ENCODE data around the gene MTMR11.

MTMR11 gene

DNA sequence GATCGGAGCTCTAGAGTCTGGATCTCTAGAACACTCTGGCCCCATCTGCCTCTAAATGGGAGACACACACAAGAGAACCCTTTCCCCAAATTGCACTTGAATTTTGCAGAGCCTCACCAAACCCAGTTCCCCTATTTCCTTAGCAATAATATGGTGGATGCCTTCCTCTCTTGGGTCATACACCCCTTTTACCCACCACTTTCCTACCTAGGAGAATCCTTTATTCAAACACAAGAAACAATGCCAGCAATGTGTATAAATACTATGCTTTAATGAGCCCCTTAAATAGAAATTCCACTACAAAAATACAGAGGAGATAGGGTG, 8.3 kb downstream of the MTMR11 start:
- no peaks in the 10 kb centered on the region for H3K9me3 Mint-ChIP-seq
- H3K4me3 Mint-ChIP-seq: peak overlapping the region; percentile 99
- peak overlapping the region; percentile 89 for H3K27ac Mint-ChIP-seq
- H3K4me1 Mint-ChIP-seq (ENCODE audit: low read depth): peaks cover 80% of the 10 kb centered on the region
- no peaks in the 10 kb centered on the region for H3K27me3 Mint-ChIP-seq
- peaks cover 47% of the 10 kb centered on the region for H3K36me3 Mint-ChIP-seq (ENCODE audit: low read depth)
- intact Hi-C loops (cut with micrococcal nuclease): no loop called here

DNA sequence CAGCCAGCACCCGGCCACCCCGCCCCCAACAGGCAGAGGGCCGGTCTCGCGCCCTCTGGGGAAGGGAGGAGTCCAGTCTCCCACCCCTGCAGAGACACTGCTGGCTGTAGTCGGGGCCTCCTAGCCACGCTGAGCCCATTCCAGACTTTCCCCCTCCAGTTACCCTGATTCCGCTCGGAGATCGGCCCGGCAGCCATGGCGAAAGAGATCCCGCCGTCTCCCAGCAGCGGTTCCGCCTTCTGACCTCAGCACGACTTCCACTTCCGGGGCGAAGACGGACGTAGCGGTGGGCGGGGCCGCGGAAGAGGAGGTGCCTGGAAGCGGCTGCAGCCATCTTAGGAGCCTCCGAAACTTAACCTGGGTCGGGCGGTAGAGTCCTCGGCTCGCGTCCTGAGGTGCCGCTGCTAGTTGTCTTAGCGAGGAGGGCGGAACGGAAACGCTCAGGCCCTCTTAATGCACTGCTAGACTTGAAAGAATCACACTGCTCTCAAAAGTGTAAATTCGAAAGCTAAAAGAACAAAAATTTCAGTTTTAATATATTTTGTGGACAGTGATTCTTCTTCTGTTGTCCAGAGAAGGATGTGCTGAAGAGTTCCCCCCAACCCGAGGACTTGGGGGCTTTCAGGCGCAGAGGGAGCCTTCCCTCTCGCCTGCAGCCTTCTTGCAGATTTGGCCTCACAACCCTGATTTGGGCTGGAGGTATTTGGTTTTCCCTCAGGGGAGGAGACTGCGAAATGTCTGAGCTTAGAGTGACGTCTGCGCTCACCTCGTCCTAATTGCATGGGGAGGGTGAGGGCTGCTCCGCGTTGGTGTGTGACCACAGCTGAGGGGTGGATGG, 8.9 kb downstream of the MTMR11 start, which contains the start of gene SF3B4:
Gene SF3B4, minus strand, starts transcription at position 241 of the 838 bp plus-strand sequence. Its CDS starts 44 bp downstream, at position 197.
- H3K36me3 Mint-ChIP-seq (ENCODE audit: low read depth): peaks cover 53% of the 10 kb centered on the region
- no peaks in the 10 kb centered on the region for H3K9me3 Mint-ChIP-seq
- H3K27ac Mint-ChIP-seq: peak within 1 kb of the TSS; percentile 89
- H3K27me3 Mint-ChIP-seq: no peaks in the 10 kb centered on the region
- intact Hi-C loops (cut with micrococcal nuclease): loop anchor here (1.0 kb wide), 1 partner anchor 28 kb away; the partner anchor contains the start of gene BOLA1
- peak within 1 kb of the TSS; percentile 99 for H3K4me3 Mint-ChIP-seq
- H3K4me1 Mint-ChIP-seq (ENCODE audit: low read depth): peaks cover 82% of the 10 kb centered on the region

DNA sequence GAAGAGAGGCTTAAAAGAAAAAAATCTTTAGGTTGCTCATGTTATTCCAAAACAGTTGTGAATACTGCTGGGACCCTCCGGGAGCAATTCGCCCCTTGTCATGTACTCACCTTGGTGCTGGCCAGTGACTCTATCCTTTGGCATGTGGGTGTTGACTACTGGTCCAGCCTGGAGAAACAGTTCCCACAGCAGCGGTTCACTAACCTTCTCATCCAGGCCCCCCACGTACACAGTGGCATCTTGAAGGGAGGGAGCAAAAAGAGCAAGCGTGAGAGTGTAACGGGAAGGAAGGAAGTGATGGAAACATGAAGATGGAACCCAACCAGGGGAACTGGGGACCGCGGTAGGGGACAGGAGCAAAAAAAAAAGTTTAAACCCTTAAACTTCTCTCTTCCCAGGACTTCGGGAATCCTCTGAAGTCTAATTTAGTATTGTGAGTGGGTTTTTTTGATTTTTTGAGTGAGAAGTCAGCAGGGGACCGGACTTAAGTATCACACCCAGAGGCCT, 9.6 kb downstream of the MTMR11 start:
- peak overlapping the region; percentile 89 for H3K27ac Mint-ChIP-seq
- H3K4me1 Mint-ChIP-seq (ENCODE audit: low read depth): peaks cover 80% of the 10 kb centered on the region
- no peaks in the 10 kb centered on the region for H3K27me3 Mint-ChIP-seq
- intact Hi-C loops (cut with micrococcal nuclease): loop anchor here (1.0 kb wide), 1 partner anchor 28 kb away; the partner anchor contains the start of gene BOLA1
- H3K9me3 Mint-ChIP-seq: no peaks in the 10 kb centered on the region
- peaks cover 60% of the 10 kb centered on the region for H3K36me3 Mint-ChIP-seq (ENCODE audit: low read depth)
- peak overlapping the region; percentile 99 for H3K4me3 Mint-ChIP-seq

DNA sequence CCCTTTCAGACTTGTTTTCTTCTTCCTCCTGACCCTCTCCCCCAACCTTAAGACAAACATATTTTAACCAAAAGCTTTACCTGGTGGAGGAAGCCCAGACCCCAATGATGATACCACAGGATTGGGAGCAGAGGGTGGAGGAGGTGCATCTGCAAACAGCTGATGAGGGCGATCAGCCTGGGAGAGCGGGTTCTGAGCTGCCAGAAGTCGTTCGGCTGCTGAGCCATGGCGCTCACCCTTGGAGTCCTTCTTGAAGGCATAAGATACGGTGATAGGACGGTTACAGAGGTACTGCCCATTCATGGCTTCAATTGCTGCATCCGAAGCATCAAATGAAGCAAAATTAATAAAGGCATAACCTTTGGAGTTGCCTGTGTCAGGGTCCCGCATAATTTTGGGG, 10.4 kb downstream of the MTMR11 start:
- H3K36me3 Mint-ChIP-seq (ENCODE audit: low read depth): peaks cover 66% of the 10 kb centered on the region
- intact Hi-C loops (cut with micrococcal nuclease): no loop called here
- peaks cover 71% of the 10 kb centered on the region for H3K4me1 Mint-ChIP-seq (ENCODE audit: low read depth)
- no peaks in the 10 kb centered on the region for H3K9me3 Mint-ChIP-seq
- H3K27me3 Mint-ChIP-seq: no peaks in the 10 kb centered on the region
- no peak overlapping the region for H3K4me3 Mint-ChIP-seq
- H3K27ac Mint-ChIP-seq: no peak overlapping the region

DNA sequence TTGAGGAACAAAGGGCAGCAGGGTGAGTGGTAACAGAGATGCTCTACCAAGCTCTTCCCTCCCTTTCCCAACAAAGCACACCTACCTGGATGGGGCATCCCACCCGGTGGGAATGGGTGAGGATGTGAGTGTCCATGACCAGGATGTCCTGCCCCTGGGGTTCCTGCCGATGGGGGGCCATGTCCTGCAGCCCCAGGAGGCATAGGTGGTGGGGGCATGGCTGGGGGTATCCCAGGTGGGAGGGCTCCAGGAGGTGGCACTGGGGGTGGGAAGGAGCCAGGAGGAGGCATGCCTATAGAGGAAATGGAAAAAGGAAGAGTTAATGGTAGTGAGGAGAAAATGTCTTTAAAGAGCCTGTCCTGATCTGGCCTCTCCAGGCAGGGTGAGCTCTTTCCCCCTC, 10.9 kb downstream of the MTMR11 start:
- Mint-ChIP-seq H3K27me3 (no peaks in the 10 kb centered on the region), H3K9me3 (no peaks in the 10 kb centered on the region), H3K27ac (no peak overlapping the region), H3K36me3 (ENCODE audit: low read depth) (peaks cover 66% of the 10 kb centered on the region), H3K4me1 (ENCODE audit: low read depth) (peaks cover 66% of the 10 kb centered on the region), H3K4me3 (no peak overlapping the region)
- intact Hi-C loops (cut with micrococcal nuclease): no loop called here

DNA sequence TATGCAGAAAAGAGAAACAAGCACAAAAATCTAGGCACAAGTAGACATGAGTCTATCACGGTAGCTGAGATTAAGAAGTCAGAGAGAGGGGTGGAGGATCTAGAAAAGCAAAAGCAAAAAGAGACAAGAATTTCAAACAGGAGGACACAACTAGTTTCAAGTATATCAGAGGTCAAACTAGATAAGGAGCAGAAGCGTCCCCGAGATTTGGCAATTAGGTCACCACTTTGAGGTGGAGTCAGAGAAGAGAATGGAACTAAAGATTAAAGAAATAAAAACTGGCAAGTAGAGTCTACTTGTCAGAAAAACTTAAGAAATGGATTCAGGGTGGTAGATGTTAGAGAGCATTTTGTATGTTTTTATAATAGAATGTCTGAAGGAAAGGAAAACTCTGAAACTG, 11.3 kb downstream of the MTMR11 start:
- Mint-ChIP-seq H3K27ac (no peak overlapping the region), H3K36me3 (ENCODE audit: low read depth) (peaks cover 66% of the 10 kb centered on the region), H3K9me3 (no peaks in the 10 kb centered on the region), H3K27me3 (no peaks in the 10 kb centered on the region), H3K4me3 (no peak overlapping the region), H3K4me1 (ENCODE audit: low read depth) (peaks cover 62% of the 10 kb centered on the region)
- intact Hi-C loops (cut with micrococcal nuclease): no loop called here

DNA sequence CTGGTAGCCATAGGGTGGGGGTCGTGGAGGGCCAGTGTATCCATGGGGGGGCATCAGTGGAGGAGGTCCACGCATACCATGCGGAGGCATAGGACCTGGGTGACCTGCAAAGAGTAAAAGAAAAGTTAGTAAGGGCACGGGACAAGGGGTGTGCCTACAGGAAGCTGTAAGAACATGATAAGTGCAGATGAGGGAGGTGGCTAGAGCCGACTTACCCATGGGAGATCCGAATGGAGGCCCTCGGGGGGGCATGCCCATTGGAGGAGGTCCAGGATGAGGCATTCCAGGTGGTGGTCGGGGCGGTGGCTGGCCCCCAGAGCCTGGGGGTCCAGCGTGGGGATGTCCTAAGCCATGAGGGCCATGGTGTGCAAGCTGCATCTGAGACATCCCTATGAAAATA, 13.1 kb downstream of the MTMR11 start:
- Mint-ChIP-seq H3K4me1 (ENCODE audit: low read depth) (peaks cover 45% of the 10 kb centered on the region), H3K27ac (no peak overlapping the region), H3K9me3 (no peaks in the 10 kb centered on the region), H3K4me3 (no peak overlapping the region), H3K27me3 (peaks cover 2% of the 10 kb centered on the region), H3K36me3 (ENCODE audit: low read depth) (peaks cover 66% of the 10 kb centered on the region)
- intact Hi-C loops (cut with micrococcal nuclease): no loop called here

DNA sequence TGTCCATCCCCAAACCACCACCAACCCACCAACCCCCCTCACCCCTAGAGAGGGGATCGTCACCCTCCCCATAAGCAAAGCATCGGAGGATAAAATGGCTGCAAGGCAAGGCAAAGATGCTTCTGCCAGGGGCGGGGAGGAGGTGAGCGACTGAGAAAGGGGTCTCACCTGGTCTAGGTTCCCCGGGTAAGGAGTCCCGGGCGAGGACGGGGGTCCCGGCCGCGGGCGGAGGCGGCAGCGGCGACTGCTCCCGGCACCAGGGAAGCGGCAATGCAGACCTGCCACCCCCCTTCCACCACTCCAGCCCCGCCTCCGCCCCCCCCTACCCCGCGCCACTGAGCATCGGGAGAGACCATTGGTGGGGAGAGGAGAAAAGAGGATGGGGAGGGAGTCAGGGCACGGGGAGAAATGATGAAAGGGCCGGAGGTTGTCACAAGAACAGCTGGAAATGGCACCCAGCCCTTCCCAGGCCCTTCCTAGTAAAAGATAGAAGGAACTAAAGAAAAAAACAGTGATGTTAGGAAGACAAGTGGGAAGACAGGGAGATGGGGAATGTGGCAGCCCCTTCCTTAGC, 19.0 kb downstream of the MTMR11 start, which contains the start of gene SV2A:
Gene SV2A, minus strand, starts transcription at position 274 of the 574 bp plus-strand sequence. CDS start 4,004 bp downstream, outside the sequence.
- Mint-ChIP-seq H3K36me3 (ENCODE audit: low read depth) (peaks cover 12% of the 10 kb centered on the region), H3K4me1 (ENCODE audit: low read depth) (peaks cover 29% of the 10 kb centered on the region), H3K9me3 (no peaks in the 10 kb centered on the region), H3K27ac (no peak within 1 kb of the TSS), H3K4me3 (no peak within 1 kb of the TSS), H3K27me3 (peaks cover 29% of the 10 kb centered on the region)
- intact Hi-C loops (cut with micrococcal nuclease): no loop called here

DNA sequence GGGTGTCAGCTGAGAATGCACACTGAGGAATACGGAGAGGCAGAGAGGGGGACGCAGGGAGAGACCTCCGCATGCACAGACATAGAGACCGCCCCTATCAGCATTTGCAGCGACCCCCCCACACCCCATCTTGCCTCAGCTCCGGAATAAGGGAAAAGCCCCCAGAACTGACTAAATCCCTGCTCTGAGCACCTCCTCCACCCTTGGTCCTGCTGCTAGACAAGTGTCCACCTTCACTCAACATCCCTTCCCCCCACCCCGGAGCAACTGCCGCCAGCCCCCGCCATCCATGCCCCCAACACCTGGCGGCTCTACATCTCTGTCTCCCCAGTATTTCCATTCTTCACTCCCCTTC, 19.8 kb downstream of the MTMR11 start:
- peaks cover 32% of the 10 kb centered on the region for H3K27me3 Mint-ChIP-seq
- no peak overlapping the region for H3K27ac Mint-ChIP-seq
- H3K4me3 Mint-ChIP-seq: no peak overlapping the region
- no peaks in the 10 kb centered on the region for H3K9me3 Mint-ChIP-seq
- peaks cover 4% of the 10 kb centered on the region for H3K36me3 Mint-ChIP-seq (ENCODE audit: low read depth)
- H3K4me1 Mint-ChIP-seq (ENCODE audit: low read depth): peaks cover 29% of the 10 kb centered on the region
- intact Hi-C loops (cut with micrococcal nuclease): no loop called here

DNA sequence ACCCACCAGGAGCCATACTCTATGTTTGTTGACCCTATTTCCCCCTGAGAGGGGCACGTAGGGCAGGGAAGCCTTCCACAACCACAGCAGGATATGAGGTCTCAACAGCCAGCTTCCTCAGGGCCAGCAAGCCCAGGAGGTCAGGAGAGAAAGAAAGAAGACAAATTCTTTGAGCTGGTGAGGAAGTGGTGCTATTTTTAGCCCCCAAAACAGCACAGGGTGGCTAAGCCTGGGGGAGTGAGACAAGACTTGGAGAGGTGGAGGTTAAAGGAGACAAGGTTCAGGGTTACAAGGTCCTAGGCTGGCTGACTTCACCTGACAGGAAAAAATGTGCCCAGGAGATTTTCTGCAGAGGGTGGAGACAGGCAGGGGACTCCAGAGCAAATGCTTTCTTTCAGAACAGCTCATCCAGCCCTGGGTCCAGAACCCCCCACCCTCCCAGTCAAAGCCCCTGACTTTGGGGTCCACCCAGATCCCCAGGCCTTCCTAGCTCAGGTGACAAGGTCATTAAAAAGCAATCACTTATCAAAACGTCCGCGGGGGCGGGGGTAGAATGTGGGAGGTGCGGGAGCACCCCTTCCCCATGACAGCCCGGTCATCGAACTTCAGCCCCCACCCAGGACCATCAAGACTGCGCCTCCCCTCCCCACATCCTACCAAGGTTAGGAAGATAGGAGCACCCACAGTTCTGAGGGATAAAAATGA, 20.3 kb downstream of the MTMR11 start:
- no peaks in the 10 kb centered on the region for H3K9me3 Mint-ChIP-seq
- peaks cover 34% of the 10 kb centered on the region for H3K27me3 Mint-ChIP-seq
- H3K36me3 Mint-ChIP-seq (ENCODE audit: low read depth): no peaks in the 10 kb centered on the region
- no peak overlapping the region for H3K27ac Mint-ChIP-seq
- intact Hi-C loops (cut with micrococcal nuclease): no loop called here
- peaks cover 29% of the 10 kb centered on the region for H3K4me1 Mint-ChIP-seq (ENCODE audit: low read depth)
- no peak overlapping the region for H3K4me3 Mint-ChIP-seq

DNA sequence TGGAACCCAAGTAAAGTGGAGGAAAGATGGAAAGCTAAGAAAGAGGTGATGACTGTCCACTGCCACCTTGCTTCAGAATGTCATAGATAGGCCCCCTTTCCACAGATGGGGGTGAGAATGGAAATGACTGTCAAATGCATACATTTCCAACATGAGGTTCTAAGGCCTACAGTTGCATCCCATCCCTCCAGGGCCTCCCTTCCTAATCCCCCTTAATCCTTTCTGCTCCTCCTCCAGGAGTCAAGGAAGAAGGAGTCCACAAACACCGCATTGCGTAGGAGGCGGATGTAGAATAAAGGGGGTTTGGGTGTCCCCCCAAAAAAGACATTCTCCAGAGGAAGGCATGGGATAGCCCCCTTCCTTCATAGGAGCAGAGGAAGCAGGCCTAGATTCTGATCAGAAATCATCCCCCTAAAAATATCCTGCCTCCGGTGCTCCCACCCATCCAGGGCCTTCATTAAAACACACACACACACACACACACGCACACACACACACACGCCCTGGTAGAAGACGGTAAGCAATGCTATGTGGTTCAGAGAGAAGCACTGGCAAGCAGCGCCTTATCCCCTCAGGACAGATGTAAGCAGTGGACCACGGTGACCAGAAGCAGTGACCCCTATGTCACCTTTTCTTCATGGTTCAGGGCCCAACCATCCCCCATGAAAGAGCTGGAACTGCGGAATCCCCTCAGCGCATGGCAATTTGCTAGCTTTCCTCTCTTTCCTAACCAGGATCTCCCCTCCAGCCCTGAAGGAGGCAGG, 21.1 kb downstream of the MTMR11 start:
- no peak overlapping the region for H3K27ac Mint-ChIP-seq
- intact Hi-C loops (cut with micrococcal nuclease): no loop called here
- no peak overlapping the region for H3K4me3 Mint-ChIP-seq
- H3K4me1 Mint-ChIP-seq (ENCODE audit: low read depth): peaks cover 29% of the 10 kb centered on the region
- no peaks in the 10 kb centered on the region for H3K9me3 Mint-ChIP-seq
- peaks cover 34% of the 10 kb centered on the region for H3K27me3 Mint-ChIP-seq
- no peaks in the 10 kb centered on the region for H3K36me3 Mint-ChIP-seq (ENCODE audit: low read depth)

DNA sequence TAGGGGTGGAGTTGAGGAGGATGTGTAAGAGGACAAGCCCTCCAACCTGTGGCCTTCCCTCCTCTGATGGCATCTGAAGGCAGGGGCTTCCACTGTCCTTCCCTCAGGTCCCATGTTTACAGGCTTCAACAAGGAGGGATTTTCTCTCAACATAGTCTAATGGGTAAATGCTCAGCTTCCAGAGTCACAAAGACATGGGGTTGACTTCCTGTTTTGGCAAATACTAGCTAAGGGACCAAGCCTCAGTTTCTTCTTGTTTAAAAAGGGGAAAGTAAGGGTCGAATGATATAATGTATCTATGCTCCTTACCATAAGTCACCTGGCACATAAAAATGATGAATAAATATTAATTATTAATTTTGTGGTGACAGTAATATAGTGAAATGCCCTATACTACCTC, 22.1 kb downstream of the MTMR11 start:
- H3K4me1 Mint-ChIP-seq (ENCODE audit: low read depth): peaks cover 29% of the 10 kb centered on the region

DNA sequence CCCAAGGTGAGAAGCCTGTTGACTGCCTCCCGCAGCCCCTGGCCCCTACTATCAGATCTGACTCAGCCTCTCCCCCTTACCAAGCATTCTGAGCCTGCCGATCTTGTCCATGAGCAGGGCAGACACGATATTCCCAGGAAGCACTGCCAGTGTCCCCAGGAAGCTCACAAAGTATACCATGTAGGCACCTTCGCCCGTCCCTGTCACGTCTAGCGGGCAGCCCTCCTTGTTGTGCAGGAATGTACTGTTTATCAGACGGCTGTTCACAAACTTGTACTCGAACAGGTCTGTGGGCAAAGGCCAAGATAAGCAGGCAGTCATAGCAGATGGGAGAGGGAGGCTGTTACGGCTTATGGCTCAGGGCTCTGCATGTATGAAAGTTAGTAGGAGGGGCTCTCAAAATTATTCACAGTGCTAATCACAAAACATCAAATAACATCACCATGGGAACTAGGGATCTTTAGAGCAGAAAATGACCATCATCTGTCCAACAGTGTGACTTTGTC, 30.1 kb downstream of the MTMR11 start:
- intact Hi-C loops (cut with micrococcal nuclease): no loop called here
- Mint-ChIP-seq H3K4me1 (ENCODE audit: low read depth) (no peaks in the 10 kb centered on the region), H3K27me3 (no peaks in the 10 kb centered on the region), H3K36me3 (ENCODE audit: low read depth) (no peaks in the 10 kb centered on the region), H3K9me3 (no peaks in the 10 kb centered on the region), H3K4me3 (no peak overlapping the region), H3K27ac (no peak overlapping the region)

More for the DNA sequence above, 22.1 kb downstream of the MTMR11 start:
- intact Hi-C loops (cut with micrococcal nuclease): no loop called here
- no peaks in the 10 kb centered on the region for H3K36me3 Mint-ChIP-seq (ENCODE audit: low read depth)
- no peak overlapping the region for H3K27ac Mint-ChIP-seq
- no peaks in the 10 kb centered on the region for H3K9me3 Mint-ChIP-seq
- H3K4me3 Mint-ChIP-seq: no peak overlapping the region
- peaks cover 34% of the 10 kb centered on the region for H3K27me3 Mint-ChIP-seq

All from dendritic cell treated with granulocyte-macrophage colony-stimulating factor and Interleukin-4, amounts not matched to agents 40 ng/mL and 50 ng/mL, for 4 days (primary cell).